Muscle of leg (tissue), 11 donors: ENCODE measurements around the gene PPP1CA. TPM values are rescaled to one million over a fixed set of nuclear protein-coding genes. Genes with fewer than 3 reads are reported as not detected.

Source experiments
- DNase-seq: peaks from one replicate; pipeline ENCODE4 v3.0.0; 2013
- H3K27ac ChIP-seq: one replicate; pipeline ENCODE4 v1.5.1; 2013; ENCODE audit warnings: mild to moderate bottlenecking, low read length, control low read depth
- H3K27me3 ChIP-seq: one replicate; pipeline ENCODE4 v1.6.1; 2013; ENCODE audit warnings: low read length; ENCODE audit not compliant: control insufficient read depth, insufficient read depth
- H3K36me3 ChIP-seq: one replicate; pipeline ENCODE4 v1.6.1; 2013; ENCODE audit warnings: low read length; ENCODE audit not compliant: control insufficient read depth, insufficient read depth
- H3K4me1 ChIP-seq: one replicate; pipeline ENCODE4 v1.6.1; 2013; ENCODE audit warnings: low read length; ENCODE audit not compliant: control insufficient read depth, insufficient read depth
- H3K4me3 ChIP-seq: one replicate; pipeline ENCODE4 v1.5.1; 2013; ENCODE audit warnings: low read length, control low read depth
- H3K9me3 ChIP-seq: replicated peaks from 2 replicates; pipeline ENCODE4 v1.6.1; 2013; ENCODE audit warnings: low read depth, low read length; ENCODE audit not compliant: control insufficient read depth
- WGBS: methylation state at CpG from one replicate; pipeline ENCODE4 v1.1.5; 2013; ENCODE audit warnings: missing lambda C conversion rate; ENCODE audit not compliant: insufficient coverage; 5-methylcytosine and 5-hydroxymethylcytosine counted together
- polyA plus RNA-seq, 8 donors: library from polyadenylated mRNA; unstranded; fragments of 120-200 nt; gene quantifications; one replicate each; pipeline versions ENCODE4 v1.2.1 to v1.2.3, GENCODE V29; 2013; ENCODE audit warnings: inconsistent platforms in 1 of 8, low replicate concordance in 1 of 8; ENCODE audit not compliant: insufficient read length in 8 of 8, insufficient read depth in 1 of 8
- total RNA-seq: library from RNA; stranded (reverse); fragments of 120-200 nt; gene quantifications from one replicate; pipeline ENCODE4 v1.2.4, GENCODE V29; 2013

PPP1CA gene
- total and polyA plus RNA-seq, 9 donors = 127 to 150 (median 141) TPM

- H3K9me3 ChIP-seq = no peaks in the 10 kb centered on the region
- DNase-seq = no peak
- 88% methylated on average over 2 of the region's 2 CpGs for WGBS
- no peaks in the 10 kb centered on the region for H3K27me3 ChIP-seq
- H3K4me1 ChIP-seq = peaks cover 26% of the 10 kb centered on the region
- H3K36me3 ChIP-seq = no peaks in the 10 kb centered on the region
- no peak overlapping the region for H3K27ac ChIP-seq
- no peak overlapping the region for H3K4me3 ChIP-seq
Measured at GRCh38 chr11:67349457-67349856, 52.2 kb downstream of the PPP1CA start.

GRCh38 chr11:67349036-67349435, 52.6 kb downstream of the PPP1CA start:
- no peak overlapping the region for H3K4me3 ChIP-seq
- 58% methylated on average over 5 of the region's 5 CpGs for WGBS
- H3K27me3 ChIP-seq = no peaks in the 10 kb centered on the region
- peaks cover 21% of the 10 kb centered on the region for H3K4me1 ChIP-seq
- no peak for DNase-seq
- no peaks in the 10 kb centered on the region for H3K36me3 ChIP-seq
- H3K27ac ChIP-seq = no peak overlapping the region
- H3K9me3 ChIP-seq = no peaks in the 10 kb centered on the region

Other genes starting within 250 kb of the PPP1CA start
- 31.7 TPM for gene GRK2, start 135.4 kb downstream of the PPP1CA start, total RNA-seq
- gene GRK2, start 135.4 kb downstream of the PPP1CA start, polyA plus RNA-seq = 10 to 100 TPM; 47.8 to 62.9 (median 59.4) TPM
- 19.8 TPM for gene ANKRD13D, start 112.6 kb downstream of the PPP1CA start, total RNA-seq
- gene ANKRD13D, start 112.6 kb downstream of the PPP1CA start, polyA plus RNA-seq = 10 to 100 TPM; 16.2 to 35.5 (median 30.7) TPM
- gene SSH3, start 98.3 kb downstream of the PPP1CA start, total RNA-seq = 9.7 TPM
- gene SSH3, start 98.3 kb downstream of the PPP1CA start, polyA plus RNA-seq = 10 to 100 TPM; 13.6 to 20.5 (median 16.7) TPM
- gene POLD4, start 48.3 kb downstream of the PPP1CA start, total RNA-seq = 33.6 TPM
- gene POLD4, start 48.3 kb downstream of the PPP1CA start, polyA plus RNA-seq = 10 to 100 TPM; 24.6 to 53.6 (median 32.1) TPM
- gene CLCF1, start 28.3 kb downstream of the PPP1CA start, total RNA-seq = 2.0 TPM
- 1 to 10 TPM; 2.8 to 4.8 (median 4.0) TPM for gene CLCF1, start 28.3 kb downstream of the PPP1CA start, polyA plus RNA-seq
- gene RAD9A, start 9.9 kb downstream of the PPP1CA start, total RNA-seq = 7.9 TPM
- 10 to 100 TPM in 5 of 8 donors, 1 to 10 TPM in 3; 6.9 to 14.2 (median 11.1) TPM for gene RAD9A, start 9.9 kb downstream of the PPP1CA start, polyA plus RNA-seq
- gene TBC1D10C, start 2.2 kb upstream of the PPP1CA start, total RNA-seq = 0.49 TPM
- gene TBC1D10C, start 2.2 kb upstream of the PPP1CA start, polyA plus RNA-seq = 1 to 10 TPM; 1.4 to 7.2 (median 5.5) TPM
- 29.2 TPM for gene CARNS1, start 13.8 kb upstream of the PPP1CA start, total RNA-seq
- 10 to 100 TPM; 30.6 to 80.7 (median 61.0) TPM for gene CARNS1, start 13.8 kb upstream of the PPP1CA start, polyA plus RNA-seq
- 27.9 TPM for gene RPS6KB2, start 26.6 kb upstream of the PPP1CA start, total RNA-seq
- 10 to 100 TPM; 33.9 to 45.5 (median 39.2) TPM for gene RPS6KB2, start 26.6 kb upstream of the PPP1CA start, polyA plus RNA-seq
- 0.84 TPM for gene PTPRCAP, start 35.8 kb upstream of the PPP1CA start, total RNA-seq
- gene PTPRCAP, start 35.8 kb upstream of the PPP1CA start, polyA plus RNA-seq = 1 to 10 TPM; 1.0 to 1.5 (median 1.3) TPM
- gene CORO1B, start 41.6 kb upstream of the PPP1CA start, total RNA-seq = 28.8 TPM
- 10 to 100 TPM; 24.2 to 42.4 (median 33.4) TPM for gene CORO1B, start 41.6 kb upstream of the PPP1CA start, polyA plus RNA-seq
- gene GPR152, start 50.9 kb upstream of the PPP1CA start, total RNA-seq = not detected
- not detected for gene GPR152, start 50.9 kb upstream of the PPP1CA start, polyA plus RNA-seq
- 0.66 TPM for gene CABP4, start 53.5 kb upstream of the PPP1CA start, total RNA-seq
- 1 to 10 TPM in 2 of 8 donors, under 1 TPM in 6; 0.29 to 1.2 (median 0.73) TPM for gene CABP4, start 53.5 kb upstream of the PPP1CA start, polyA plus RNA-seq
- 16.1 TPM for gene TMEM134, start 67.4 kb upstream of the PPP1CA start, total RNA-seq
- gene TMEM134, start 67.4 kb upstream of the PPP1CA start, polyA plus RNA-seq = 10 to 100 TPM; 42.6 to 71.5 (median 47.2) TPM
- 59.5 TPM for gene AIP, start 81.2 kb upstream of the PPP1CA start, total RNA-seq
- 10 to 100 TPM; 41.2 to 60.3 (median 52.1) TPM for gene AIP, start 81.2 kb upstream of the PPP1CA start, polyA plus RNA-seq
- gene PITPNM1, start 103.5 kb upstream of the PPP1CA start, total RNA-seq = 4.9 TPM
- 10 to 100 TPM in 1 of 8 donors, 1 to 10 TPM in 7; 6.0 to 11.6 (median 8.8) TPM for gene PITPNM1, start 103.5 kb upstream of the PPP1CA start, polyA plus RNA-seq
- 7.9 TPM for gene CDK2AP2, start 106.3 kb upstream of the PPP1CA start, total RNA-seq
- gene CDK2AP2, start 106.3 kb upstream of the PPP1CA start, polyA plus RNA-seq = 10 to 100 TPM; 18.2 to 25.4 (median 19.6) TPM
- gene CABP2, start 121.6 kb upstream of the PPP1CA start, total RNA-seq = not detected
- gene CABP2, start 121.6 kb upstream of the PPP1CA start, polyA plus RNA-seq = not detected
- 328 TPM for gene GSTP1, start 182.0 kb upstream of the PPP1CA start, total RNA-seq
- gene GSTP1, start 182.0 kb upstream of the PPP1CA start, polyA plus RNA-seq = 100 to 1,000 TPM; 232 to 335 (median 268) TPM
- 147 TPM for gene NDUFV1, start 205.1 kb upstream of the PPP1CA start, total RNA-seq
- gene NDUFV1, start 205.1 kb upstream of the PPP1CA start, polyA plus RNA-seq = 100 to 1,000 TPM; 126 to 173 (median 154) TPM
- gene NUDT8, start 228.1 kb upstream of the PPP1CA start, total RNA-seq = 4.7 TPM
- 1 to 10 TPM; 3.4 to 5.8 (median 4.2) TPM for gene NUDT8, start 228.1 kb upstream of the PPP1CA start, polyA plus RNA-seq
- not detected for gene TBX10, start 237.9 kb upstream of the PPP1CA start, total RNA-seq
- under 1 TPM in 1 of 8 donors, not detected in 7; 0.40 TPM for gene TBX10, start 237.9 kb upstream of the PPP1CA start, polyA plus RNA-seq
- gene ACY3, start 248.9 kb upstream of the PPP1CA start, total RNA-seq = 0.22 TPM
- 1 to 10 TPM in 1 of 8 donors, under 1 TPM in 7; 0.15 to 5.9 (median 0.51) TPM for gene ACY3, start 248.9 kb upstream of the PPP1CA start, polyA plus RNA-seq